Measurements from ENCODE around the gene SART3.

The SART3 gene

GRCh38 chr12:108483213-108484059 lies 77.5 kb downstream of the SART3 start:
- DNase-seq, result no peak

GRCh38 chr12:108482717-108483212 lies 78.2 kb downstream of the SART3 start:
- DNase-seq, result no peak

GRCh38 chr12:108479364-108480070 lies 81.5 kb downstream of the SART3 start:
- DNase-seq, result no peak

- DNase-seq, result no peak
These were observed 82.3 kb downstream of the SART3 start for GRCh38 chr12:108478611-108479206.

GRCh38 chr12:108477881-108478259 lies 83.1 kb downstream of the SART3 start:
- DNase-seq, result no peak

GRCh38 chr12:108477055-108477880 lies 83.7 kb downstream of the SART3 start:
- DNase-seq, result no peak

- no peak for DNase-seq
These were observed 85.6 kb downstream of the SART3 start for GRCh38 chr12:108475396-108475795.

GRCh38 chr12:108473400-108474055 lies 87.4 kb downstream of the SART3 start:
- DNase-seq, result no peak
